HG02623 (cell line): ENCODE data around the gene ZNF677.
"Not testable (repeated sequence)": the region's sequence is repeated elsewhere in the genome, so short reads cannot be mapped to it uniquely, and the experiment has no call there.

Source experiments
- ATAC-seq: cut with Tn5 transposase; IDR thresholded peaks from one replicate; pipeline ENCODE4 v1.9.1; 2021; ENCODE audit warnings: moderate library complexity; ENCODE audit not compliant: unreplicated experiment

The ZNF677 gene

GRCh38 chr19:53193535-53194222, 61.0 kb downstream of the ZNF677 start:
- ATAC-seq, result no peak

GRCh38 chr19:53192771-53193534, 61.7 kb downstream of the ZNF677 start, which contains the start of gene ZNF665:
ZNF665 (minus strand) TSS chr19:53193358; CDS start chr19:53182898, 10,460 bp downstream.
- ATAC-seq, result no peak

- no peak for ATAC-seq
Observed at GRCh38 chr19:53190253-53190652, 64.4 kb downstream of the ZNF677 start.

GRCh38 chr19:53189691-53190198, 64.9 kb downstream of the ZNF677 start:
- not testable (repeated sequence) for ATAC-seq
